NB4 (cell line): ENCODE data around the gene TSPAN15.
A peak's percentile ranks its signal among the peaks of the same experiment; 100 is the strongest.

ENCODE experiments used
- DNase-seq: peaks from one replicate; pipeline ENCODE4 v3.0.0; 2010; ENCODE audit warnings: low read depth
- H3K4me3 ChIP-seq: one replicate; pipeline ENCODE4 v1.5.1; 2011; ENCODE audit warnings: mild to moderate bottlenecking, low read depth, low read length, moderate library complexity
- CTCF ChIP-seq: IDR thresholded peaks from one replicate; pipeline ENCODE4 v1.5.1; 2012; ENCODE audit warnings: low read depth, low read length
- MAX ChIP-seq: IDR thresholded peaks from 2 replicates; pipeline ENCODE4 v1.6.1; 2011; ENCODE audit warnings: low read depth, low read length
- MYC ChIP-seq: IDR thresholded peaks from 2 replicates; pipeline ENCODE4 v1.6.1; 2011; ENCODE audit warnings: low read depth, low read length
- POLR2A ChIP-seq: IDR thresholded peaks from 2 replicates; pipeline ENCODE4 v1.6.1; 2011; ENCODE audit warnings: mild to moderate bottlenecking; ENCODE audit not compliant: insufficient read length; ENCODE audit errors: extremely low read depth

TSPAN15 gene

GRCh38 chr10:69506834-69507713 lies 55.8 kb downstream of the TSPAN15 start:
- TF ChIP-seq MAX (no peak), POLR2A (no peak), CTCF (no peak), MYC (no peak)
- DNase-seq = no peak
- H3K4me3 ChIP-seq = no peak overlapping the region

GRCh38 chr10:69508738-69509340 lies 57.6 kb downstream of the TSPAN15 start:
- no peak for DNase-seq
- no peak overlapping the region for H3K4me3 ChIP-seq
- TF ChIP-seq POLR2A = no peak

GRCh38 chr10:69512901-69513300 lies 61.6 kb downstream of the TSPAN15 start:
- DNase-seq = no peak
- no peak for TF ChIP-seq MAX
- H3K4me3 ChIP-seq = no peak overlapping the region

- no peak for TF ChIP-seq MAX
- TF ChIP-seq MYC = no peak
- TF ChIP-seq POLR2A = no peak
- no peak for TF ChIP-seq CTCF
- no peak overlapping the region for H3K4me3 ChIP-seq
- DNase-seq = no peak
Measured at GRCh38 chr10:69513617-69514016, 62.4 kb downstream of the TSPAN15 start.

GRCh38 chr10:69515699-69516259 lies 64.5 kb downstream of the TSPAN15 start:
- no peak overlapping the region for H3K4me3 ChIP-seq
- TF ChIP-seq CTCF (peak; percentile 93), POLR2A (no peak), MAX (peak; percentile 74), MYC (0 out of 2 replicates have a peak, but pooled peaks have one; percentile 23)
- DNase-seq = peak; percentile 80

- TF ChIP-seq CTCF = peak; percentile 81
- peak; percentile 51; the same call in 1 of the 2 replicates for TF ChIP-seq MAX
- TF ChIP-seq POLR2A = no peak
- H3K4me3 ChIP-seq = no peak overlapping the region
- DNase-seq = peak; percentile 78
Measured at GRCh38 chr10:69516316-69516715, 65.1 kb downstream of the TSPAN15 start.
